ENCODE results near the gene TRPV5.

DNA sequence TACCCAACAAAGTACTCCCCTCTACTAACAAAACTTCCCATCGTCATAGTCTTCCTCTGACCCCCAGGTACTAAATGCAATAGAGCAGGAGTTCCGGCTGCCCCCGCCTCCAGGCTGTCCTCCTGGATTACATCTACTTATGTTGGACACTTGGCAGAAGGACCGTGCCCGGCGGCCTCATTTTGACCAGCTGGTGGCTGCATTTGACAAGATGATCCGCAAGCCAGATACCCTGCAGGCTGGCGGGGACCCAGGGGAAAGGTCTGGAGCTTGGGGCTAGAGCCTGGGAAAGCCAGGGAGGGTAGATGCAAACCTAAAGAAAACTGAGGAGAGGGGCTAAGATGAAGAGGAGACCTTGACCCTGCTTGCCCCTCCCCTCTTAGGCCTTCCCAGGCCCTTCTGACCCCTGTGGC lies 63.4 kb downstream of the TRPV5 start:
- TF ChIP-seq, protein P1, sequence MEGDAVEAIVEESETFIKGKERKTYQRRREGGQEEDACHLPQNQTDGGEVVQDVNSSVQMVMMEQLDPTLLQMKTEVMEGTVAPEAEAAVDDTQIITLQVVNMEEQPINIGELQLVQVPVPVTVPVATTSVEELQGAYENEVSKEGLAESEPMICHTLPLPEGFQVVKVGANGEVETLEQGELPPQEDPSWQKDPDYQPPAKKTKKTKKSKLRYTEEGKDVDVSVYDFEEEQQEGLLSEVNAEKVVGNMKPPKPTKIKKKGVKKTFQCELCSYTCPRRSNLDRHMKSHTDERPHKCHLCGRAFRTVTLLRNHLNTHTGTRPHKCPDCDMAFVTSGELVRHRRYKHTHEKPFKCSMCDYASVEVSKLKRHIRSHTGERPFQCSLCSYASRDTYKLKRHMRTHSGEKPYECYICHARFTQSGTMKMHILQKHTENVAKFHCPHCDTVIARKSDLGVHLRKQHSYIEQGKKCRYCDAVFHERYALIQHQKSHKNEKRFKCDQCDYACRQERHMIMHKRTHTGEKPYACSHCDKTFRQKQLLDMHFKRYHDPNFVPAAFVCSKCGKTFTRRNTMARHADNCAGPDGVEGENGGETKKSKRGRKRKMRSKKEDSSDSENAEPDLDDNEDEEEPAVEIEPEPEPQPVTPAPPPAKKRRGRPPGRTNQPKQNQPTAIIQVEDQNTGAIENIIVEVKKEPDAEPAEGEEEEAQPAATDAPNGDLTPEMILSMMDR (IDR thresholded peaks at IDR 0.05) = no peak
- no peak for TF ChIP-seq POLR2A (IDR thresholded peaks at IDR 0.05)
